ENCODE results near the gene CDC42BPA. TPM values are rescaled to one million over a fixed set of nuclear protein-coding genes. Genes with fewer than 3 reads are reported as not detected.

Gene CDC42BPA
- under 1 TPM; 0.32 to 0.89 TPM for total RNA-seq

GRCh38 chr1:227318016-227318852 is at the start of gene CDC42BPA:
TSS of gene CDC42BPA (minus strand) at chr1:227318492. CDS start at chr1:227317182, 1,310 bp downstream.
- ATAC-seq (peak; percentile 79), DNase-seq (peak; percentile 41)
- POLR2A ChIA-PET, result no interaction called here
- Mint-ChIP-seq H3K4me3 (peak within 1 kb of the TSS; percentile 68), H3K27me3 (ENCODE audit: low read depth) (peaks cover 49% of the 10 kb centered on the region), H3K9me3 (ENCODE audit: insufficient read depth) (no peaks in the 10 kb centered on the region), H3K27ac (no peak within 1 kb of the TSS), H3K4me1 (ENCODE audit: low read depth) (peaks cover 25% of the 10 kb centered on the region), H3K36me3 (ENCODE audit: low read depth) (no peaks in the 10 kb centered on the region)
- CTCF ChIA-PET, result no interaction called here

- ATAC-seq (no peak), DNase-seq (no peak)
- no peak overlapping the region for H3K4me3 Mint-ChIP-seq
- no peaks in the 10 kb centered on the region for H3K4me1 Mint-ChIP-seq (ENCODE audit: low read depth)
- ChIA-PET POLR2A (no interaction called here), CTCF (interaction anchor here (0.6 kb wide), 1 partner anchor 1370 kb away, joined by 3 read pairs; no protein-coding TSS in a partner anchor)
- no peak overlapping the region for H3K27ac Mint-ChIP-seq
- no peaks in the 10 kb centered on the region for H3K36me3 Mint-ChIP-seq (ENCODE audit: low read depth)
- H3K27me3 Mint-ChIP-seq (ENCODE audit: low read depth), result no peaks in the 10 kb centered on the region
- no peaks in the 10 kb centered on the region for H3K9me3 Mint-ChIP-seq (ENCODE audit: insufficient read depth)
These were observed 49.7 kb upstream of the CDC42BPA start for GRCh38 chr1:227368009-227368408.

- Mint-ChIP-seq H3K9me3 (ENCODE audit: insufficient read depth) (no peaks in the 10 kb centered on the region), H3K36me3 (ENCODE audit: low read depth) (no peaks in the 10 kb centered on the region), H3K4me3 (no peak overlapping the region), H3K27ac (no peak overlapping the region), H3K4me1 (ENCODE audit: low read depth) (no peaks in the 10 kb centered on the region), H3K27me3 (ENCODE audit: low read depth) (no peaks in the 10 kb centered on the region)
- ATAC-seq (no peak), DNase-seq (no peak)
- ChIA-PET CTCF (no interaction called here), POLR2A (no interaction called here)
These were observed 47.5 kb upstream of the CDC42BPA start for GRCh38 chr1:227365473-227366431.

- no peak overlapping the region for H3K4me3 Mint-ChIP-seq
- no peaks in the 10 kb centered on the region for H3K9me3 Mint-ChIP-seq (ENCODE audit: insufficient read depth)
- ChIA-PET CTCF (no interaction called here), POLR2A (no interaction called here)
- ATAC-seq, result no peak
- H3K27me3 Mint-ChIP-seq (ENCODE audit: low read depth), result no peaks in the 10 kb centered on the region
- H3K4me1 Mint-ChIP-seq (ENCODE audit: low read depth), result no peaks in the 10 kb centered on the region
- H3K36me3 Mint-ChIP-seq (ENCODE audit: low read depth), result no peaks in the 10 kb centered on the region
- H3K27ac Mint-ChIP-seq, result no peak overlapping the region
- no peak for DNase-seq
These were observed 46.4 kb upstream of the CDC42BPA start for GRCh38 chr1:227364657-227365056.

GRCh38 chr1:227363825-227364224 is 45.5 kb upstream of the CDC42BPA start:
- DNase-seq, result no peak
- H3K27ac Mint-ChIP-seq, result no peak overlapping the region
- no peaks in the 10 kb centered on the region for H3K9me3 Mint-ChIP-seq (ENCODE audit: insufficient read depth)
- no peaks in the 10 kb centered on the region for H3K36me3 Mint-ChIP-seq (ENCODE audit: low read depth)
- ChIA-PET POLR2A (no interaction called here), CTCF (no interaction called here)
- H3K27me3 Mint-ChIP-seq (ENCODE audit: low read depth), result no peaks in the 10 kb centered on the region
- no peak for ATAC-seq
- H3K4me3 Mint-ChIP-seq, result no peak overlapping the region
- no peaks in the 10 kb centered on the region for H3K4me1 Mint-ChIP-seq (ENCODE audit: low read depth)

- no peaks in the 10 kb centered on the region for H3K27me3 Mint-ChIP-seq (ENCODE audit: low read depth)
- ATAC-seq, result no peak
- no peak for DNase-seq
- no peaks in the 10 kb centered on the region for H3K4me1 Mint-ChIP-seq (ENCODE audit: low read depth)
- H3K36me3 Mint-ChIP-seq (ENCODE audit: low read depth), result no peaks in the 10 kb centered on the region
- CTCF ChIA-PET, result no interaction called here
- no peak overlapping the region for H3K27ac Mint-ChIP-seq
- POLR2A ChIA-PET, result no interaction called here
- H3K9me3 Mint-ChIP-seq (ENCODE audit: insufficient read depth), result no peaks in the 10 kb centered on the region
- H3K4me3 Mint-ChIP-seq, result no peak overlapping the region
These were observed 43.7 kb upstream of the CDC42BPA start for GRCh38 chr1:227362039-227362438.

- no peaks in the 10 kb centered on the region for H3K36me3 Mint-ChIP-seq (ENCODE audit: low read depth)
- POLR2A ChIA-PET, result no interaction called here
- no peak overlapping the region for H3K4me3 Mint-ChIP-seq
- no peaks in the 10 kb centered on the region for H3K4me1 Mint-ChIP-seq (ENCODE audit: low read depth)
- DNase-seq (no peak), ATAC-seq (no peak)
- no peaks in the 10 kb centered on the region for H3K9me3 Mint-ChIP-seq (ENCODE audit: insufficient read depth)
- CTCF ChIA-PET, result no interaction called here
- no peak overlapping the region for H3K27ac Mint-ChIP-seq
- H3K27me3 Mint-ChIP-seq (ENCODE audit: low read depth), result no peaks in the 10 kb centered on the region
These were observed 39.6 kb upstream of the CDC42BPA start for GRCh38 chr1:227357927-227358302.

- POLR2A ChIA-PET, result no interaction called here
- no peaks in the 10 kb centered on the region for H3K27me3 Mint-ChIP-seq (ENCODE audit: low read depth)
- no peak overlapping the region for H3K27ac Mint-ChIP-seq
- H3K4me3 Mint-ChIP-seq, result no peak overlapping the region
- no peaks in the 10 kb centered on the region for H3K36me3 Mint-ChIP-seq (ENCODE audit: low read depth)
- no peaks in the 10 kb centered on the region for H3K9me3 Mint-ChIP-seq (ENCODE audit: insufficient read depth)
- DNase-seq (no peak), ATAC-seq (no peak)
- no peaks in the 10 kb centered on the region for H3K4me1 Mint-ChIP-seq (ENCODE audit: low read depth)
- CTCF ChIA-PET, result no interaction called here
These were observed 39.1 kb upstream of the CDC42BPA start for GRCh38 chr1:227357171-227357926.

- Mint-ChIP-seq H3K9me3 (ENCODE audit: insufficient read depth) (no peaks in the 10 kb centered on the region), H3K36me3 (ENCODE audit: low read depth) (no peaks in the 10 kb centered on the region), H3K27ac (no peak overlapping the region), H3K27me3 (ENCODE audit: low read depth) (no peaks in the 10 kb centered on the region), H3K4me1 (ENCODE audit: low read depth) (no peaks in the 10 kb centered on the region), H3K4me3 (no peak overlapping the region)
- DNase-seq (no peak), ATAC-seq (no peak)
- ChIA-PET POLR2A (no interaction called here), CTCF (no interaction called here)
These were observed 38.4 kb upstream of the CDC42BPA start for GRCh38 chr1:227356620-227357146.

GRCh38 chr1:227355542-227356245 is 37.4 kb upstream of the CDC42BPA start:
- DNase-seq, result no peak
- ChIA-PET CTCF (no interaction called here), POLR2A (no interaction called here)
- Mint-ChIP-seq H3K27ac (no peak overlapping the region), H3K36me3 (ENCODE audit: low read depth) (no peaks in the 10 kb centered on the region), H3K4me3 (no peak overlapping the region), H3K27me3 (ENCODE audit: low read depth) (no peaks in the 10 kb centered on the region), H3K9me3 (ENCODE audit: insufficient read depth) (no peaks in the 10 kb centered on the region), H3K4me1 (ENCODE audit: low read depth) (no peaks in the 10 kb centered on the region)
- no peak for ATAC-seq

GRCh38 chr1:227353186-227353585 is 34.9 kb upstream of the CDC42BPA start:
- ChIA-PET CTCF (no interaction called here), POLR2A (no interaction called here)
- no peaks in the 10 kb centered on the region for H3K4me1 Mint-ChIP-seq (ENCODE audit: low read depth)

More at GRCh38 chr1:227353186-227353585, 34.9 kb upstream of the CDC42BPA start:
- no peak for ATAC-seq
- H3K36me3 Mint-ChIP-seq (ENCODE audit: low read depth), result no peaks in the 10 kb centered on the region
- no peaks in the 10 kb centered on the region for H3K9me3 Mint-ChIP-seq (ENCODE audit: insufficient read depth)
- H3K27me3 Mint-ChIP-seq (ENCODE audit: low read depth), result no peaks in the 10 kb centered on the region
- H3K27ac Mint-ChIP-seq, result no peak overlapping the region
- no peak for DNase-seq
- no peak overlapping the region for H3K4me3 Mint-ChIP-seq

Measured in activated CD8-positive, alpha-beta T cell treated with anti-CD3 and anti-CD28 coated beads, Interleukin-2, amount 10 ng/mL, durations not matched to agents 7 days and 5 days (primary cell).